ENCODE measurements around the gene HBA1.

HBA1 gene

GRCh38 chr16:180101-180675 is 3.7 kb downstream of the HBA1 start, which contains the start of gene HBQ1:
HBQ1 (plus strand) TSS chr16:180459; CDS start chr16:180487, 28 bp downstream.
- Histone ChIP-seq H3K4me3 (peak within 1 kb of the TSS; percentile 63), H3K27ac (no peak within 1 kb of the TSS)
- no peak for DNase-seq (ENCODE audit: low spot score)
- TF ChIP-seq CTCF (IDR thresholded peaks at IDR 0.05) = no peak

- TF ChIP-seq CTCF (IDR thresholded peaks at IDR 0.05) = no peak
- no peak for DNase-seq (ENCODE audit: low spot score)
Measured at GRCh38 chr16:180681-181564, 4.4 kb downstream of the HBA1 start.

GRCh38 chr16:181565-182021 is 5.1 kb downstream of the HBA1 start:
- H3K4me3 ChIP-seq = peak overlapping the region; percentile 63
- no peak overlapping the region for H3K27ac ChIP-seq
- peak; percentile 78 for DNase-seq (ENCODE audit: low spot score)
- TF ChIP-seq CTCF (IDR thresholded peaks at IDR 0.05) = peak; percentile 94

More at GRCh38 chr16:180681-181564, 4.4 kb downstream of the HBA1 start:
- H3K27ac ChIP-seq = no peak overlapping the region
- peak overlapping the region; percentile 63 for H3K4me3 ChIP-seq

GRCh38 chr16:183005-183404 is 6.5 kb downstream of the HBA1 start:
- Histone ChIP-seq H3K4me3 (no peak overlapping the region), H3K27ac (no peak overlapping the region)
- TF ChIP-seq CTCF (IDR thresholded peaks at IDR 0.05) = no peak
- DNase-seq (ENCODE audit: low spot score) = no peak

- no peak overlapping the region for H3K4me3 ChIP-seq
- no peak overlapping the region for H3K27ac ChIP-seq
- TF ChIP-seq CTCF (IDR thresholded peaks at IDR 0.05) = no peak
- no peak for DNase-seq (ENCODE audit: low spot score)
Measured at GRCh38 chr16:185213-185612, 8.7 kb downstream of the HBA1 start.

GRCh38 chr16:185691-186090 is 9.2 kb downstream of the HBA1 start:
- no peak overlapping the region for H3K27ac ChIP-seq
- TF ChIP-seq CTCF (IDR thresholded peaks at IDR 0.05) = no peak
- DNase-seq (ENCODE audit: low spot score) = no peak
- H3K4me3 ChIP-seq = no peak overlapping the region

Data from coronary artery (tissue), 2 donors.